SK-N-SH treated with all-trans-retinoic acid at 6 μM for 48 hours (cell line): ENCODE measurements around the gene AP4S1.

Experiments used
- ISL1 ChIP-seq: fragments of 250-450 bp; sonication (Bioruptor Pico); IDR thresholded peaks from 2 replicates; pipeline ENCODE4 v2.1.2; 2022; ENCODE audit warnings: mild to moderate bottlenecking, moderate library complexity
- RARB ChIP-seq: fragments of 250-450 bp; sonication (Bioruptor Pico); IDR thresholded peaks from 2 replicates; pipeline ENCODE4 v1.8.0; 2021; ENCODE audit warnings: mild to moderate bottlenecking, moderate library complexity
- SNAI2 ChIP-seq: fragments of 250-450 bp; sonication (Bioruptor Pico); IDR thresholded peaks from 2 replicates; pipeline ENCODE4 v1.5.0; 2020; ENCODE audit warnings: mild to moderate bottlenecking, moderate library complexity
- ZC3H10 ChIP-seq: fragments of 250-450 bp; sonication (Bioruptor Pico); IDR thresholded peaks from 2 replicates; pipeline ENCODE4 v1.5.1; 2021; ENCODE audit warnings: mild to moderate bottlenecking, moderate library complexity
- ZFP3 ChIP-seq: fragments of 250-450 bp; sonication (Bioruptor Pico); IDR thresholded peaks from 2 replicates; pipeline ENCODE4 v1.5.0; 2020; ENCODE audit warnings: mild to moderate bottlenecking, moderate library complexity
- ZFP30 ChIP-seq: fragments of 450-650 bp; formaldehyde crosslinking; IDR thresholded peaks from 2 replicates; pipeline ENCODE4 v1.5.0; 2022; ENCODE audit warnings: mild to moderate bottlenecking, moderate library complexity
- TF ChIP-seq, protein P1 (sequence below): fragments of 250-450 bp; sonication (Bioruptor Pico); IDR thresholded peaks from 2 replicates; pipeline ENCODE4 v1.5.1; 2020; ENCODE audit warnings: low read depth, mild to moderate bottlenecking, moderate library complexity
- TF ChIP-seq, protein P2 (sequence below): fragments of 250-450 bp; sonication (Bioruptor Pico); IDR thresholded peaks from 2 replicates; pipeline ENCODE4 v1.8.0; 2020; ENCODE audit warnings: mild to moderate bottlenecking, moderate library complexity, borderline replicate concordance
- TF ChIP-seq, protein P3 (sequence below): fragments of 250-450 bp; sonication (Bioruptor Pico); IDR thresholded peaks from 2 replicates; pipeline ENCODE4 v1.8.0; 2021; ENCODE audit warnings: low read depth, mild to moderate bottlenecking, moderate library complexity, borderline replicate concordance

DNA sequence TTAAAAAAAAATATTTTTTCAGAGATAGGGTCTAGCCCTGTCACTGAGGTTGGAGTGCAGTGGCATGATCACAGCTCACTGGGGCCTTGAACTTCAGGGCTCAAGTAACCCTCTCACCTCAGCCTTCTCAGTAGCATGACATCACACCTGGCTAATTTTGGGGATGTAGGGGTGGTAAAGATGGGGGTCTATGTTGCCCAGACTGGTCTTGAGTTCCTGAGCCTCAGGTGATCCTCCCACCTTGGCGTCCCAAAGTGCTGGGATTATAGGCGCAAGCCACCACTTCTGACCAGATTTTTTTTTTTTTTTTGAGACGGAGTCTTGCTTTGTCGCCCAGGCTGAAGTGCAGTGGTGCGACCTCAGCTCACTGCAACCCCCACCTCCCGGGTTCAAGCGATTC lies 101.2 kb downstream of the AP4S1 start:
- TF ChIP-seq, protein P1, sequence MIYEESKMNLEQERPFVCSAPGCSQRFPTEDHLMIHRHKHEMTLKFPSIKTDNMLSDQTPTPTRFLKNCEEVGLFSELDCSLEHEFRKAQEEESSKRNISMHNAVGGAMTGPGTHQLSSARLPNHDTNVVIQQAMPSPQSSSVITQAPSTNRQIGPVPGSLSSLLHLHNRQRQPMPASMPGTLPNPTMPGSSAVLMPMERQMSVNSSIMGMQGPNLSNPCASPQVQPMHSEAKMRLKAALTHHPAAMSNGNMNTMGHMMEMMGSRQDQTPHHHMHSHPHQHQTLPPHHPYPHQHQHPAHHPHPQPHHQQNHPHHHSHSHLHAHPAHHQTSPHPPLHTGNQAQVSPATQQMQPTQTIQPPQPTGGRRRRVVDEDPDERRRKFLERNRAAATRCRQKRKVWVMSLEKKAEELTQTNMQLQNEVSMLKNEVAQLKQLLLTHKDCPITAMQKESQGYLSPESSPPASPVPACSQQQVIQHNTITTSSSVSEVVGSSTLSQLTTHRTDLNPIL = no peak
- TF ChIP-seq, protein P2, sequence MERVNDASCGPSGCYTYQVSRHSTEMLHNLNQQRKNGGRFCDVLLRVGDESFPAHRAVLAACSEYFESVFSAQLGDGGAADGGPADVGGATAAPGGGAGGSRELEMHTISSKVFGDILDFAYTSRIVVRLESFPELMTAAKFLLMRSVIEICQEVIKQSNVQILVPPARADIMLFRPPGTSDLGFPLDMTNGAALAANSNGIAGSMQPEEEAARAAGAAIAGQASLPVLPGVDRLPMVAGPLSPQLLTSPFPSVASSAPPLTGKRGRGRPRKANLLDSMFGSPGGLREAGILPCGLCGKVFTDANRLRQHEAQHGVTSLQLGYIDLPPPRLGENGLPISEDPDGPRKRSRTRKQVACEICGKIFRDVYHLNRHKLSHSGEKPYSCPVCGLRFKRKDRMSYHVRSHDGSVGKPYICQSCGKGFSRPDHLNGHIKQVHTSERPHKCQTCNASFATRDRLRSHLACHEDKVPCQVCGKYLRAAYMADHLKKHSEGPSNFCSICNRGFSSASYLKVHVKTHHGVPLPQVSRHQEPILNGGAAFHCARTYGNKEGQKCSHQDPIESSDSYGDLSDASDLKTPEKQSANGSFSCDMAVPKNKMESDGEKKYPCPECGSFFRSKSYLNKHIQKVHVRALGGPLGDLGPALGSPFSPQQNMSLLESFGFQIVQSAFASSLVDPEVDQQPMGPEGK = no peak
- TF ChIP-seq ZFP30 (no peak), ZFP3 (CRISPR knock-in tag) (no peak), ZC3H10 (CRISPR knock-in tag) (no peak), RARB (CRISPR knock-in tag) (no peak), SNAI2 (CRISPR knock-in tag) (no peak), ISL1 (CRISPR knock-in tag) (no peak)
- TF ChIP-seq, protein P3, sequence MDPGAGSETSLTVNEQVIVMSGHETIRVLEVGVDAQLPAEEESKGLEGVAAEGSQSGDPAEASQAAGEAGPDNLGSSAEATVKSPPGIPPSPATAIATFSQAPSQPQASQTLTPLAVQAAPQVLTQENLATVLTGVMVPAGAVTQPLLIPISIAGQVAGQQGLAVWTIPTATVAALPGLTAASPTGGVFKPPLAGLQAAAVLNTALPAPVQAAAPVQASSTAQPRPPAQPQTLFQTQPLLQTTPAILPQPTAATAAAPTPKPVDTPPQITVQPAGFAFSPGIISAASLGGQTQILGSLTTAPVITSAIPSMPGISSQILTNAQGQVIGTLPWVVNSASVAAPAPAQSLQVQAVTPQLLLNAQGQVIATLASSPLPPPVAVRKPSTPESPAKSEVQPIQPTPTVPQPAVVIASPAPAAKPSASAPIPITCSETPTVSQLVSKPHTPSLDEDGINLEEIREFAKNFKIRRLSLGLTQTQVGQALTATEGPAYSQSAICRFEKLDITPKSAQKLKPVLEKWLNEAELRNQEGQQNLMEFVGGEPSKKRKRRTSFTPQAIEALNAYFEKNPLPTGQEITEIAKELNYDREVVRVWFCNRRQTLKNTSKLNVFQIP = no peak
